NCI-H526 treated with DMSO at 0.1 percent for 48 hours (cell line): ENCODE results near the gene HES5.
A peak's percentile ranks its signal among the peaks of the same experiment; 100 is the strongest.

Experiments used
- DNase-seq: peaks from one replicate; lab custom pipeline; 2025; lab: John Stamatoyannopoulos, UW

HES5 gene

GRCh38 chr1:2530513-2531361 lies 674 bp upstream of the HES5 start:
- no peak for DNase-seq

- no peak for DNase-seq
Measured at GRCh38 chr1:2528966-2529783, 888 bp downstream of the HES5 start.

- DNase-seq: no peak
Measured at GRCh38 chr1:2528611-2528965, 1.5 kb downstream of the HES5 start.

- no peak for DNase-seq
Measured at GRCh38 chr1:2528016-2528415, 2.0 kb downstream of the HES5 start.

- no peak for DNase-seq
Measured at GRCh38 chr1:2527556-2527860, 2.6 kb downstream of the HES5 start.

GRCh38 chr1:2526824-2527555 lies 3.1 kb downstream of the HES5 start:
- no peak for DNase-seq

GRCh38 chr1:2525920-2526823 lies 3.9 kb downstream of the HES5 start, which contains the start of gene PANK4:
Gene PANK4, minus strand, starts transcription at chr1:2526596. Its CDS starts 9 bp downstream, at chr1:2526587.
- peak; percentile 84 for DNase-seq

- no peak for DNase-seq
Measured at GRCh38 chr1:2525572-2525919, 4.5 kb downstream of the HES5 start.

GRCh38 chr1:2523891-2524609 lies 6.0 kb downstream of the HES5 start:
- DNase-seq: no peak

- no peak for DNase-seq
Measured at GRCh38 chr1:2523191-2523890, 6.7 kb downstream of the HES5 start.

GRCh38 chr1:2522230-2522629 lies 7.8 kb downstream of the HES5 start:
- DNase-seq: no peak

- no peak for DNase-seq
Measured at GRCh38 chr1:2520806-2521205, 9.3 kb downstream of the HES5 start.

- no peak for DNase-seq
Measured at GRCh38 chr1:2520206-2520605, 9.9 kb downstream of the HES5 start.

- no peak for DNase-seq
Measured at GRCh38 chr1:2519729-2520128, 10.3 kb downstream of the HES5 start.

GRCh38 chr1:2519029-2519685 lies 10.9 kb downstream of the HES5 start:
- no peak for DNase-seq

GRCh38 chr1:2518528-2518927 lies 11.5 kb downstream of the HES5 start:
- DNase-seq: no peak

GRCh38 chr1:2517966-2518365 lies 12.1 kb downstream of the HES5 start:
- DNase-seq: no peak

GRCh38 chr1:2516946-2517345 lies 13.1 kb downstream of the HES5 start:
- no peak for DNase-seq

GRCh38 chr1:2516124-2516523 lies 13.9 kb downstream of the HES5 start:
- no peak for DNase-seq

- DNase-seq: no peak
Measured at GRCh38 chr1:2515763-2516080, 14.3 kb downstream of the HES5 start.
